H1 (cell line): ENCODE data around the gene GRIA3. TPM values are rescaled to one million over a fixed set of nuclear protein-coding genes. Genes with fewer than 3 reads are reported as not detected.

Experiments used
- CTCF ChIA-PET: fragments of 300-600 bp; sonication (Branson Sonifier 250); formaldehyde crosslinking; loops from one replicate; lab custom pipeline; 2021; ENCODE audit not compliant: partially characterized antibody; lab: Charles Lee
- POLR2A ChIA-PET: fragments of 300-600 bp; sonication (Branson Sonifier 250); formaldehyde crosslinking; loops from one replicate; lab custom pipeline; 2021; ENCODE audit warnings: inconsistent platforms; ENCODE audit not compliant: partially characterized antibody; lab: Charles Lee
- DNase-seq, 2 experiments: peaks; one replicate each; pipeline versions ENCODE4 v3.0.0 to v3.0.0-alpha.2; 2010 to 2022; ENCODE audit warnings: low spot score in 2 of 2, low read depth in 1 of 2, mixed read lengths in 1 of 2
- FAIRE-seq: peaks from 2 replicates; lab custom pipeline; 2011; peaks lifted over from hg19 to GRCh38; lab: Jason Lieb, UNC
- H2AFZ ChIP-seq: 2 replicates; pipeline ENCODE4 v1.8.1; 2012; ENCODE audit warnings: low read length, inconsistent platforms
- H2AK5ac ChIP-seq: 2 replicates; pipeline ENCODE4 v1.6.1; 2013; ENCODE audit warnings: low read depth, low read length
- H2BK120ac ChIP-seq: replicated peaks from 2 replicates; pipeline ENCODE3; 2013; ENCODE audit warnings: low read depth, low read length, inconsistent platforms
- H2BK12ac ChIP-seq: 2 replicates; pipeline ENCODE4 v1.6.1; 2013; ENCODE audit warnings: low read depth, low read length
- H2BK15ac ChIP-seq: 2 replicates; pipeline ENCODE4 v1.6.1; 2013; ENCODE audit warnings: low read length
- H2BK20ac ChIP-seq: 2 replicates; pipeline ENCODE4 v1.6.1; 2013; ENCODE audit warnings: low read length
- H2BK5ac ChIP-seq: 2 replicates; pipeline ENCODE4 v1.6.1; 2013; ENCODE audit warnings: low read depth, low read length
- H3K14ac ChIP-seq: 2 replicates; pipeline ENCODE4 v1.6.1; 2013; ENCODE audit warnings: inconsistent platforms; ENCODE audit not compliant: insufficient read length
- H3K18ac ChIP-seq: 2 replicates; pipeline ENCODE4 v1.6.1; 2013; ENCODE audit warnings: low read length; ENCODE audit errors: extremely low read depth
- H3K23ac ChIP-seq: 2 replicates; pipeline ENCODE4 v1.6.1; 2013; ENCODE audit warnings: inconsistent platforms; ENCODE audit not compliant: insufficient read length
- H3K23me2 ChIP-seq: 2 replicates; pipeline ENCODE4 v1.6.1; 2013; ENCODE audit warnings: low read depth, low read length
- H3K27ac ChIP-seq: 2 replicates; pipeline ENCODE4 v1.6.1; 2011; ENCODE audit warnings: low read depth, low read length, inconsistent platforms
- H3K27me3 ChIP-seq, 4 experiments: replicated peaks in 1 of 4; 1 replicate in 1 of 4; 2 replicates in 3 of 4; pipeline versions ENCODE4 v1.6.1 to v1.8.1; 2011 to 2013; ENCODE audit warnings: low read length in 3 of 4, mild to moderate bottlenecking in 3 of 4, inconsistent platforms in 2 of 4, mixed read lengths in 2 of 4, moderate library complexity in 1 of 4; ENCODE audit not compliant: control insufficient read depth in 3 of 4, insufficient read depth in 3 of 4; ENCODE audit errors: extremely low read depth in 1 of 4
- H3K36me3 ChIP-seq, 4 experiments: 2 replicates each; pipeline versions ENCODE4 v1.6.1 to v1.8.1; 2011 to 2013; ENCODE audit warnings: mild to moderate bottlenecking in 4 of 4, low read length in 3 of 4, moderate library complexity in 2 of 4, control low read depth in 1 of 4, inconsistent platforms in 1 of 4; ENCODE audit not compliant: insufficient read depth in 4 of 4, control insufficient read depth in 2 of 4
- H3K4ac ChIP-seq: replicated peaks from 2 replicates; pipeline ENCODE3; 2013; ENCODE audit warnings: low read length, low read depth, mixed read lengths, inconsistent platforms; ENCODE audit not compliant: insufficient read length
- H3K4me1 ChIP-seq, 4 experiments: replicated peaks in 1 of 4; 1 replicate in 1 of 4; 2 replicates in 3 of 4; pipeline versions ENCODE4 v1.6.1 to v1.8.1; 2011 to 2013; ENCODE audit warnings: low read length in 3 of 4, inconsistent platforms in 2 of 4, mixed read lengths in 1 of 4; ENCODE audit not compliant: insufficient read depth in 4 of 4, control insufficient read depth in 3 of 4
- H3K4me2 ChIP-seq, 2 experiments: 2 replicates each; pipeline versions ENCODE4 v1.6.1 to v1.8.1; 2011 to 2013; ENCODE audit warnings: low read depth in 2 of 2, low read length in 2 of 2, control low read depth in 1 of 2, inconsistent platforms in 1 of 2, mild to moderate bottlenecking in 1 of 2; ENCODE audit not compliant: insufficient read depth in 1 of 2
- H3K4me3 ChIP-seq, 4 experiments: fragments of 200-600, 300-600 bp in 1 of 4; sonication (generic), shearing (Covaris generic), sonication (Bioruptor Twin) in 1 of 4; 2 replicates each; pipeline versions ENCODE4 v1.5.1 to v1.8.1; 2011 to 2016; ENCODE audit warnings: low read length in 4 of 4, low read depth in 3 of 4, control low read depth in 2 of 4, inconsistent platforms in 2 of 4, mild to moderate bottlenecking in 2 of 4, mixed read lengths in 1 of 4, moderate library complexity in 1 of 4; ENCODE audit not compliant: insufficient read depth in 2 of 4; ENCODE audit errors: extremely low read depth in 1 of 4
- H3K56ac ChIP-seq: replicated peaks from 2 replicates; pipeline ENCODE3; 2013; ENCODE audit warnings: low read depth, mild to moderate bottlenecking, mixed read lengths, low read length, inconsistent platforms; ENCODE audit not compliant: insufficient read length
- H3K79me1 ChIP-seq: 2 replicates; pipeline ENCODE4 v1.6.1; 2013; ENCODE audit warnings: low read depth, low read length, control low read depth
- H3K79me2 ChIP-seq, 2 experiments: 2 replicates each; pipeline versions ENCODE4 v1.6.1 to v1.8.1; 2012 to 2013; ENCODE audit warnings: low read length in 2 of 2, mild to moderate bottlenecking in 2 of 2, inconsistent platforms in 1 of 2; ENCODE audit not compliant: insufficient read depth in 2 of 2, control insufficient read depth in 1 of 2
- H3K9ac ChIP-seq, 4 experiments: replicated peaks in 1 of 4; 1 replicate in 1 of 4; 2 replicates in 3 of 4; pipeline versions ENCODE4 v1.6.1 to v1.8.1; 2011 to 2013; ENCODE audit warnings: low read depth in 3 of 4, low read length in 3 of 4, control low read depth in 2 of 4, mild to moderate bottlenecking in 2 of 4, moderate library complexity in 2 of 4, inconsistent platforms in 1 of 4; ENCODE audit errors: extremely low read depth in 1 of 4
- H3K9me3 ChIP-seq, 2 experiments: 2 replicates each; pipeline versions ENCODE4 v1.6.1 to v1.8.1; 2012 to 2013; ENCODE audit warnings: mild to moderate bottlenecking in 2 of 2, moderate library complexity in 2 of 2, control low read depth in 1 of 2, inconsistent platforms in 1 of 2, low read depth in 1 of 2, low read length in 1 of 2, mixed read lengths in 1 of 2; ENCODE audit not compliant: insufficient read depth in 2 of 2
- H4K20me1 ChIP-seq, 2 experiments: replicated peaks in 1 of 2; 2 replicates each; pipeline versions ENCODE3 to v1.8.1; 2011 to 2013; ENCODE audit warnings: inconsistent platforms in 2 of 2, low read length in 2 of 2, mild to moderate bottlenecking in 1 of 2; ENCODE audit not compliant: insufficient read depth in 2 of 2, control insufficient read depth in 1 of 2
- H4K5ac ChIP-seq: 2 replicates; pipeline ENCODE4 v1.6.1; 2013; ENCODE audit warnings: low read length, low read depth, mixed read lengths, inconsistent platforms; ENCODE audit not compliant: insufficient read length
- H4K8ac ChIP-seq: 2 replicates; pipeline ENCODE4 v1.8.0; 2013; ENCODE audit warnings: mild to moderate bottlenecking, moderate library complexity, low read length, inconsistent platforms; ENCODE audit not compliant: insufficient read depth; ENCODE audit errors: extremely low read depth
- H4K91ac ChIP-seq: replicated peaks from 2 replicates; pipeline ENCODE3; 2013; ENCODE audit warnings: low read length, mixed read lengths, inconsistent platforms; ENCODE audit not compliant: insufficient read length
- BCL11A ChIP-seq, 2 experiments: IDR thresholded peaks; one replicate each; pipeline ENCODE4 v1.6.1; 2011; ENCODE audit warnings: low read depth in 2 of 2, low read length in 2 of 2, mild to moderate bottlenecking in 2 of 2
- BRCA1 ChIP-seq: IDR thresholded peaks from 2 replicates; pipeline ENCODE4 v1.6.1; 2012; ENCODE audit warnings: low read depth, low read length, improper control_type of control experiment
- CBX5 ChIP-seq: fragments of 300-800, 300-1000 bp; sonication (generic); IDR thresholded peaks from 2 replicates; pipeline ENCODE4 v1.7.1; 2016; ENCODE audit warnings: antibody characterized with exemption, low read length, low read depth
- CTCF ChIP-seq, 3 experiments: IDR thresholded peaks; 1 replicate in 2 of 3; 2 replicates in 1 of 3; pipeline versions ENCODE4 v1.5.1 to v1.6.1; 2011; ENCODE audit warnings: low read length in 3 of 3, mild to moderate bottlenecking in 3 of 3, inconsistent platforms in 2 of 3, low read depth in 1 of 3, moderate library complexity in 1 of 3; ENCODE audit not compliant: insufficient read depth in 1 of 3; ENCODE audit errors: control extremely low read depth in 1 of 3
- E2F6 ChIP-seq: IDR thresholded peaks from 2 replicates; pipeline ENCODE4 v1.6.1; 2012; ENCODE audit warnings: inconsistent platforms
- HDAC6 ChIP-seq: IDR thresholded peaks from one replicate; pipeline ENCODE4 v1.7.1; 2012; ENCODE audit warnings: low read depth, mild to moderate bottlenecking, inconsistent platforms, low read length, moderate library complexity
- MAX ChIP-seq: IDR thresholded peaks from 2 replicates; pipeline ENCODE4 v1.6.1; 2012; ENCODE audit warnings: inconsistent platforms
- SUZ12 ChIP-seq: fragments of 200-600 bp; sonication (generic); IDR thresholded peaks from 2 replicates; pipeline ENCODE4 v1.6.1; 2012; ENCODE audit warnings: mild to moderate bottlenecking, inconsistent platforms, low read length, moderate library complexity, mixed read lengths
- TEAD4 ChIP-seq: IDR thresholded peaks from 2 replicates; pipeline ENCODE4 v1.6.1; 2012; ENCODE audit warnings: low read depth, low read length, inconsistent platforms, mixed read lengths
- YY1 ChIP-seq: IDR thresholded peaks from 2 replicates; pipeline ENCODE4 v1.6.1; 2011; ENCODE audit warnings: low read depth, mild to moderate bottlenecking, low read length
- ZNF274 ChIP-seq: IDR thresholded peaks from 2 replicates; pipeline ENCODE4 v1.7.0; 2012; ENCODE audit warnings: low read length, borderline replicate concordance; ENCODE audit errors: extremely low read depth
- whole genome bisulfite sequencing, 2 experiments: shearing (Covaris generic) in 1 of 2; methylation state at CpG; one replicate each; pipeline versions ENCODE4 v1.1.6 to v1.1.7; 2013 to 2015; ENCODE audit warnings: low lambda C conversion rate in 2 of 2, mixed read lengths in 2 of 2, inconsistent platforms in 1 of 2, low coverage in 1 of 2, missing lambda C conversion rate in 1 of 2; ENCODE audit not compliant: insufficient replicate concordance in 2 of 2, insufficient coverage in 1 of 2, insufficient read length in 1 of 2; ENCODE audit errors: extremely low coverage in 1 of 2, missing lambda C conversion rate in 1 of 2; 5-methylcytosine and 5-hydroxymethylcytosine counted together
- polyA plus RNA-seq, 7 experiments: library from polyadenylated mRNA; depleted of rRNA in 3 of 7; stranded (reverse) in 5 of 7; unstranded in 2 of 7; fragments of >200 nt in 5 of 7; fragments of 200-250 nt in 2 of 7; gene quantifications; 1 replicate in 5 of 7; 2 replicates in 1 of 7; 4 replicates in 1 of 7; pipeline versions ENCODE4 v1.2.1 to v1.2.3, GENCODE V29; 2011 to 2013; ENCODE audit warnings: missing spikeins in 2 of 7, mixed read lengths in 2 of 7
- total RNA-seq: library from RNA; stranded (reverse); fragmentation: NEBNext Ultra II Directional; extraction: Animal tissue kit (Norgen Biotek cat#: 25700); gene quantifications from 2 replicates; pipeline ENCODE4 v1.2.1, GENCODE V29; 2021

GRIA3 gene
- total and polyA plus RNA-seq, 2 of the 8 experiments (the other 6 are each of a cell fraction or from before 2014, with no cell fraction given): 2.6 to 3.0 TPM

GRCh38 chrX:123322536-123322935 is 138.5 kb downstream of the GRIA3 start:
- no peak overlapping the region for H3K9ac ChIP-seq
- no peak overlapping the region for H3K4me3 ChIP-seq
- H2BK12ac ChIP-seq: no peak overlapping the region
- no peak overlapping the region for H3K18ac ChIP-seq
- H3K79me1 ChIP-seq: no peaks in the 10 kb centered on the region
- H3K4ac ChIP-seq: no peak overlapping the region
- H4K8ac ChIP-seq: no peak overlapping the region
- no peak overlapping the region for H3K4me2 ChIP-seq
- no peak overlapping the region for H2BK15ac ChIP-seq
- no peaks in the 10 kb centered on the region for H4K20me1 ChIP-seq
- no peak overlapping the region for H2AFZ ChIP-seq
- CTCF ChIA-PET: interaction anchor here (1.4 to 2.0 kb wide), 2 partner anchors 100 to 119 kb away, joined by 3 to 5 read pairs; no protein-coding TSS in a partner anchor
- H3K56ac ChIP-seq: no peak overlapping the region
- H3K4me1 ChIP-seq: peaks cover 0 to 6% (median under 1%) of the 10 kb centered on the region in 4 experiments; a peak in 3 of 7 replicates
- no peaks in the 10 kb centered on the region for H3K23me2 ChIP-seq
- 65% methylated on average over 3 of the region's 3 CpGs; no CpG with 5 or more reads in 1 of the 2 experiments for WGBS, 2 experiments
- H2BK120ac ChIP-seq: no peak overlapping the region
- H3K27me3 ChIP-seq: no peaks in the 10 kb centered on the region
- no peaks in the 10 kb centered on the region for H3K36me3 ChIP-seq
- no peak overlapping the region for H2BK20ac ChIP-seq
- no peak overlapping the region for H2BK5ac ChIP-seq
- H3K79me2 ChIP-seq: no peaks in the 10 kb centered on the region
- H2AK5ac ChIP-seq: no peak overlapping the region
- H4K5ac ChIP-seq: no peak overlapping the region
- H4K91ac ChIP-seq: no peak overlapping the region
- no peaks in the 10 kb centered on the region for H3K9me3 ChIP-seq
- DNase-seq (no peak), FAIRE-seq (no peak)
- H3K23ac ChIP-seq: no peak overlapping the region
- H3K14ac ChIP-seq: no peak overlapping the region
- POLR2A ChIA-PET: no interaction called here
- no peak overlapping the region for H3K27ac ChIP-seq
- TF ChIP-seq SUZ12 (no peak), CBX5 (no peak), HDAC6 (no peak), YY1 (no peak), CTCF (IDR thresholded peaks at IDR 0.05; ENCODE audit: control extremely low read depth in 1 of 3, insufficient read depth in 1 of 3, low read depth in 1 of 3, low read length in 3 of 3) (no peak), MAX (no peak), TEAD4 (no peak), BRCA1 (no peak), E2F6 (no peak), BCL11A (IDR thresholded peaks at IDR 0.05; ENCODE audit: low read depth in 2 of 2, low read length in 2 of 2) (no peak), ZNF274 (no peak)
